Peyer's patch (tissue), 4 donors: ENCODE data around the gene CACNA1B. TPM values are rescaled to one million over a fixed set of nuclear protein-coding genes. Genes with fewer than 3 reads are reported as not detected.

Experiments
- DNase-seq, 3 donors: peaks; one replicate each; pipeline ENCODE4 v3.0.0-alpha.2; 2017 to 2019
- H3K27ac ChIP-seq, 4 donors: fragments of 200-600 bp; sonication (generic); one replicate each; pipeline ENCODE4 v1.5.1; 2016 to 2019
- H3K27me3 ChIP-seq, 2 donors: fragments of 200-600 bp; sonication (generic); one replicate each; pipeline ENCODE4 v1.5.1; 2019
- H3K36me3 ChIP-seq, 3 donors: fragments of 200-600 bp; sonication (generic); one replicate each; pipeline ENCODE4 v1.5.1; 2016 to 2019
- H3K4me1 ChIP-seq, 4 donors: fragments of 200-600 bp; sonication (generic); one replicate each; pipeline ENCODE4 v1.5.1; 2016 to 2019
- H3K4me3 ChIP-seq, 4 donors: fragments of 200-600 bp; sonication (generic); 1 replicate in 3 of 4; 2 replicates in 1 of 4; pipeline ENCODE4 v1.5.1; 2016 to 2019; ENCODE audit warnings: mild to moderate bottlenecking in 1 of 4
- H3K9me3 ChIP-seq, 4 donors: fragments of 200-600 bp; sonication (generic); one replicate each; pipeline ENCODE4 v1.5.1; 2016 to 2019; ENCODE audit warnings: mild to moderate bottlenecking in 1 of 4
- POLR2A ChIP-seq, 2 donors: fragments of 450-650 bp; IDR thresholded peaks; one replicate each; pipeline ENCODE4 v1.5.1; 2017; ENCODE audit warnings: antibody characterized with exemption in 2 of 2, mild to moderate bottlenecking in 2 of 2, moderate library complexity in 2 of 2
- total RNA-seq, 4 donors: library from RNA; depleted of rRNA; stranded (reverse); fragments of >200 nt; gene quantifications; one replicate each; pipeline ENCODE4 v1.1.0, GENCODE V29; 2016
- TF ChIP-seq, protein P1 (sequence below), 6 experiments: fragments of 450-650 bp in 4 of 6; fragments of 200-600 bp in 2 of 6; sonication (generic) in 1 of 6; IDR thresholded peaks; one replicate each; pipeline ENCODE4 v1.5.1; 2017 to 2019; ENCODE audit warnings: antibody characterized with exemption in 6 of 6, mild to moderate bottlenecking in 3 of 6, moderate library complexity in 1 of 6

CACNA1B gene
- total RNA-seq, 4 donors from 2014 or later: 0.13 to 0.83 (median 0.38) TPM; not detected in 1

GRCh38 chr9:137945581-137945980, 68.0 kb downstream of the CACNA1B start:
- no peak for TF ChIP-seq POLR2A (IDR thresholded peaks at IDR 0.05)
- TF ChIP-seq, protein P1, sequence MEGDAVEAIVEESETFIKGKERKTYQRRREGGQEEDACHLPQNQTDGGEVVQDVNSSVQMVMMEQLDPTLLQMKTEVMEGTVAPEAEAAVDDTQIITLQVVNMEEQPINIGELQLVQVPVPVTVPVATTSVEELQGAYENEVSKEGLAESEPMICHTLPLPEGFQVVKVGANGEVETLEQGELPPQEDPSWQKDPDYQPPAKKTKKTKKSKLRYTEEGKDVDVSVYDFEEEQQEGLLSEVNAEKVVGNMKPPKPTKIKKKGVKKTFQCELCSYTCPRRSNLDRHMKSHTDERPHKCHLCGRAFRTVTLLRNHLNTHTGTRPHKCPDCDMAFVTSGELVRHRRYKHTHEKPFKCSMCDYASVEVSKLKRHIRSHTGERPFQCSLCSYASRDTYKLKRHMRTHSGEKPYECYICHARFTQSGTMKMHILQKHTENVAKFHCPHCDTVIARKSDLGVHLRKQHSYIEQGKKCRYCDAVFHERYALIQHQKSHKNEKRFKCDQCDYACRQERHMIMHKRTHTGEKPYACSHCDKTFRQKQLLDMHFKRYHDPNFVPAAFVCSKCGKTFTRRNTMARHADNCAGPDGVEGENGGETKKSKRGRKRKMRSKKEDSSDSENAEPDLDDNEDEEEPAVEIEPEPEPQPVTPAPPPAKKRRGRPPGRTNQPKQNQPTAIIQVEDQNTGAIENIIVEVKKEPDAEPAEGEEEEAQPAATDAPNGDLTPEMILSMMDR (IDR thresholded peaks at IDR 0.05): no peak
- H3K4me3 ChIP-seq: no peak overlapping the region
- H3K9me3 ChIP-seq: peaks cover 0 to 13% (median 0%) of the 10 kb centered on the region in 4 donors
- H3K4me1 ChIP-seq: no peaks in the 10 kb centered on the region
- DNase-seq: no peak
- no peaks in the 10 kb centered on the region for H3K36me3 ChIP-seq
- no peaks in the 10 kb centered on the region for H3K27me3 ChIP-seq
- no peak overlapping the region for H3K27ac ChIP-seq

DNA sequence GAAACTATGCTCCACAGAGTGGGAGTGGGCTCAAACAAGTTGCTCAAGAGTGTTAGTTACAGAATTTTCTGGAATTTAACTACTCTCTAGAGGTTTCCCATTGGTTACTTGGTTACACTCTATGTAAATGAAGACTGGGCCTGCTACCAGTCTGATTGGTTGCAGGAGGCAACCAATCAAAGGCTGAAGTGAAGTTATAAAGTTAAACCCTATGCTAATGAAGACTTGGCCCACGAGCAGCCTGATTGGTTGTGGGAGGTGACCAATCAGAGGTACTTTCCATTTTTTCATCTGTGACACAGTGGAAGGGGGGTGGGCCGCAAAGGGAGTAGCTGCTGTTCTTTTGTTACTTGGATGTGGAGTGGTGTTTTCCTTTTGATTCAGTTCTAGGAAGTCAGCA, 69.4 kb downstream of the CACNA1B start:
- Histone ChIP-seq H3K27ac (no peak overlapping the region), H3K27me3 (no peaks in the 10 kb centered on the region), H3K9me3 (peaks cover 0 to 13% (median 0%) of the 10 kb centered on the region in 4 donors), H3K4me3 (no peak overlapping the region), H3K36me3 (no peaks in the 10 kb centered on the region), H3K4me1 (no peaks in the 10 kb centered on the region)
- DNase-seq: no peak
- TF ChIP-seq, protein P1 (IDR thresholded peaks at IDR 0.05): no peak
- TF ChIP-seq POLR2A (IDR thresholded peaks at IDR 0.05): no peak

DNA sequence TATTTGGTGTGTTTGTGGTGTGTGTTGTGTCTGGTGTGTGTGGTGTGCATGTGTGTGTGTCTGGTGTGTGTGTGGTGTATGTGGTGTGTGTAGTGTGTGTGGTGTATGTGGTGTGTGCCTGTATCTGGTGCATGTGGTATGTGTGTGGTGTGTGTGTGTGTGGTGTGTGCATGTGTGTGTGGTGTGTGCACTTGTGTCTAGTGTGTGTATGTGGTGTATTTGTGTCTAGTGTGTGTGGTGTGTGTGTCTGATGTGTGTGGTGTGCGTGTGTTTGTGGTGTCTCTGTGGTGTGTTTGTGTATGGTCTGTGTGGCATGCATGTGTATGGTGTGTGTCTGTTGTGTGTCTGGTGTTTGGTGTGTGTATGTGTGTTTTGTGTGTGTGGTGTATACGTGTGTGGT, 71.1 kb downstream of the CACNA1B start:
- no peak overlapping the region for H3K4me3 ChIP-seq
- TF ChIP-seq, protein P1 (IDR thresholded peaks at IDR 0.05): no peak
- TF ChIP-seq POLR2A (IDR thresholded peaks at IDR 0.05): no peak
- peaks cover 0 to 13% (median 0%) of the 10 kb centered on the region in 4 donors for H3K9me3 ChIP-seq
- no peak overlapping the region for H3K27ac ChIP-seq
- DNase-seq: no peak
- no peaks in the 10 kb centered on the region for H3K27me3 ChIP-seq
- no peaks in the 10 kb centered on the region for H3K4me1 ChIP-seq
- H3K36me3 ChIP-seq: no peaks in the 10 kb centered on the region

GRCh38 chr9:137949260-137949659, 71.7 kb downstream of the CACNA1B start:
- Histone ChIP-seq H3K36me3 (no peaks in the 10 kb centered on the region), H3K9me3 (peaks cover 0 to 12% (median 0%) of the 10 kb centered on the region in 4 donors), H3K27me3 (no peaks in the 10 kb centered on the region), H3K4me3 (no peak overlapping the region), H3K27ac (no peak overlapping the region), H3K4me1 (no peaks in the 10 kb centered on the region)
- DNase-seq: no peak
- TF ChIP-seq, protein P1 (IDR thresholded peaks at IDR 0.05): no peak
- TF ChIP-seq POLR2A (IDR thresholded peaks at IDR 0.05): no peak

DNA sequence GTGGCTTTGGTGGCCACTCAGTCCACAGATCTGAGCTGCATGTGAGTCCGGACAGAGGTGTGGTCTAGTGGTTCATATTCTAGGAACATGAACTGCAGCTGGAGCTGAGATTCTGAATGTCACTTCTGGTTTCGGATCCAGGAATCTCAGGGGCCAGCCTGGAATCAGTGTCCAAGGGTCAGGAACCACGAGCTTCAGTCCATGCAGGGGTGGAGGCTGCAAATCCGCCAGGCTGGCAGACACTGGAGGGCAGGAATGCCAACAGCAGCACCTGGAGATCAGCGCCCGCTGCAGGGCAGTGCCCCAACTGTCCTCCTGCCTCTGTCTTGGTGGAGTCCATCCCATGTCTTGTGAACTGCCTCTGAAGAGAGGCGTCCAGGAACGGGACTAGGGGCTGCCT, 73.5 kb downstream of the CACNA1B start:
- H3K27me3 ChIP-seq: no peaks in the 10 kb centered on the region
- no peaks in the 10 kb centered on the region for H3K4me1 ChIP-seq
- no peak for DNase-seq
- no peaks in the 10 kb centered on the region for H3K9me3 ChIP-seq
- H3K36me3 ChIP-seq: no peaks in the 10 kb centered on the region
- no peak overlapping the region for H3K27ac ChIP-seq
- H3K4me3 ChIP-seq: no peak overlapping the region
- TF ChIP-seq, protein P1 (IDR thresholded peaks at IDR 0.05): no peak
- TF ChIP-seq POLR2A (IDR thresholded peaks at IDR 0.05): no peak
